ENCODE data around the gene TNF.
A peak's percentile ranks its signal among the peaks of the same experiment; 100 is the strongest.

The TNF gene

DNA sequence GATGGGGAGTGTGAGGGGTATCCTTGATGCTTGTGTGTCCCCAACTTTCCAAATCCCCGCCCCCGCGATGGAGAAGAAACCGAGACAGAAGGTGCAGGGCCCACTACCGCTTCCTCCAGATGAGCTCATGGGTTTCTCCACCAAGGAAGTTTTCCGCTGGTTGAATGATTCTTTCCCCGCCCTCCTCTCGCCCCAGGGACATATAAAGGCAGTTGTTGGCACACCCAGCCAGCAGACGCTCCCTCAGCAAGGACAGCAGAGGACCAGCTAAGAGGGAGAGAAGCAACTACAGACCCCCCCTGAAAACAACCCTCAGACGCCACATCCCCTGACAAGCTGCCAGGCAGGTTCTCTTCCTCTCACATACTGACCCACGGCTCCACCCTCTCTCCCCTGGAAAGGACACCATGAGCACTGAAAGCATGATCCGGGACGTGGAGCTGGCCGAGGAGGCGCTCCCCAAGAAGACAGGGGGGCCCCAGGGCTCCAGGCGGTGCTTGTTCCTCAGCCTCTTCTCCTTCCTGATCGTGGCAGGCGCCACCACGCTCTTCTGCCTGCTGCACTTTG lies at the start of gene TNF:
Gene TNF (plus strand): TSS at position 231 of the 567 bp plus-strand sequence. CDS start 177 bp downstream, at position 408.
- peak; percentile 79 to 93 for DNase-seq (ENCODE audit: low read depth in 2 of 2)

DNA sequence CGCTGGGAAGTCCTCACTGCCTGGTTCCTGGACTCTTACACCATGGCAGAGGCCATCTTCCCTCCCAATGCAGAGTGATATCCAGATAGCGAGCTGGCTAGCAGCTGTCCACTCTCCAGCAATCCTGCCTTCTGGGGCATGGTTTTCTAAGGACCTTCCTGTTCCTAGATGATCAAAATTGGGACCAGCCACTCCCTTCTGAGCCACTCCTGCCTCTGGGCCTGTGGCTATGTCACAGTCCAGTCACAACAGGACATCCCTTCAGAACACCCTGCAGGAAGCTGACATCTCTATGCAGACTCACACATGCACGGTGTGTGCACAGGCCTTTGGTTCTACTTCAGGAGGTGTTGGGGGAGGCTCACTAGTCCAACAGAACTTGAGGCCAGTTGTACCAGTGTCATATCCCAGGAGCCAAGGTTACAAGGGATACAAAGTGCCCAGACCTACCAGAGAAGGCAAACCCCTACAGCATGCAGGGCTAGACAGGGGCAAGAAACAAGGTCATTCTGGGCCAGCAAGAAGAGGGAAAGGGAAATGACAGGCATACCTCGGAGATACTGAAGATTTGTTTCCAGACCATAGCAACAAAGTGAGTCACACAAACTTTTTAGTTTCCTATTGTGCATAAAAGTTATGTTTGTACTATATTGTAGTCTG lies 49.3 kb upstream of the TNF start:
- DNase-seq (ENCODE audit: low read depth in 2 of 2) = no peak

DNA sequence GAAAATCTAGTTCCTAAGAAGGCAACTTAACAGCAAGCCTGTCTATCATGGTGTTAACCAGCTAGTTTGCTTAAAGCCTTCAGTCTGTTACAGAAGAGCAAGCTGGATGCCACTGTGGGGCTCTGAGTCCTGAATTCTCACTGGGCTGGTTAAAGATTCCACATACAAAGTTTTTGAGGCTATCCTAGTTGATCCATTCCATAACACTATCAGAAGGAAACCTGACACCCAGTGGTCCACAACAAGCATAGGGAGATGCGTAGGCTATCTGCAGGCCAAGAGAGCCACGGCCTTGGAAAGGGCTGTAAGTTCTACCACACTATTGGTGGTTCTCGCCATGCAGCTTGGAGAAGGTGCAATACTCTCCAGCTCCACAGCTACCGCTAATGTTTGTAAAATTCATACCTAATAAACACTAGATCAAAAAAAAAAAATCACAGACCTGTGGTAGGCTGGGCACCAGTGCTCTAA lies 47.0 kb upstream of the TNF start:
- DNase-seq (ENCODE audit: low read depth in 2 of 2) = no peak

DNA sequence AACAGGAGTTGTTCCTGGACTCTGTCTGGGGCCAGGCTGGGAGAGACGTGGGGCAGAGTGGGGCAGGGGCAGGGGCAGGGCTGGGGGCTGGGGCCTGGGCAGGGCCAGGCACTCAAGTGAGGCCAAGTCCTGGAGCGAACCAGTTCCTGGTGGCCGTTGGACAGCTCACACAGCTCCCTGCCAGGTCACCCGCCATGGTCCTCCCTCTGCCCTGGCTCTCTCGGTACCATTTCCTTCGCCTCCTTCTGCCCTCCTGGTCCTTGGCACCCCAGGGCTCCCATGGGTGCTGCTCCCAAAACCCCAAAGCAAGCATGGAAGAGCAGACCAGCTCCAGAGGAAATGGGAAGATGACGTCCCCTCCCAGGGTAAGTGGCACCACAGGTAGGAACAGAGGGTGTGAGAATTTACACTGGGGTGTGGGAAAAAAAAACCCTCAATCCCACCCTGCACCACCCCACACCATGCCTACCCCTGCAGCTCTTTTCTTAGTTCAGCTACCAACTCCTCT lies 46.5 kb upstream of the TNF start, which contains the start of gene MCCD1:
Gene MCCD1 (plus strand): TSS at position 142 of the 508 bp plus-strand sequence. CDS start 53 bp downstream, at position 195.
- DNase-seq (ENCODE audit: low read depth in 2 of 2) = no peak

DNA sequence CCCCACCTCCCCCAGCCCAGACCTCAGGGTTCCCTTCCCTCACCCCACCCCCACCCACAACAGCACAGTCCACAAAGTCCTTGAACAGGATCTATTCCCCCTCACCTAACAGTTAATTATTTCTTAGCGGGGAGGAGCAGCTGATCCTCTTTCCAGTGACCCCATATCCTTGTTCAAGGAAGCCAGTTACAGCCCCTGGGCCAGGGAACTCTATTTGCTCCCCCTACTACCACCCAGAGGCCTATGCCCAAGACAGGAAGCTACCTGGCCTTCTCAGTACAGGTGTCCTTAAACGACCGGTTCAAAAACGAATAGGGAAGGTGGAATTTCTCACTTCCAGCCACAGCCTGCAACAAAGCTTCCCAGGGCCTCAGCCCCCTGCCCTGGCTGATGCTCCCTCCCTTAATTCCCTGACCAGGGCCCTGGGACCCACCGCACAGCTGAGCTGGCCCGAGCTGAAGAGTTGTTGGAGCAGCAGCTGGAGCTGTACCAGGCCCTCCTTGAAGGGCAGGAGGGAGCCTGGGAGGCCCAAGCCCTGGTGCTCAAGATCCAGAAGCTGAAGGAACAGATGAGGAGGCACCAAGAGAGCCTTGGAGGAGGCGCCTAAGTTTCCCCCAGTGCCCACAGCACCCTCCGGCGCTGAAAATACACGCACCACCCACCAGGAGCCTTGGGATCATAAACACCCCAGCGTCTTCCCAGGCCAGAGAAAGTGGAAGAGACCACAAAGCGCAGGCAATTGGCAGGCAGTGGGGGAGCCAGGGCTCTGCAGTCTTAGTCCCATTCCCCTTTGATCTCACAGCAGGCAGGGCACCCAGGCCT lies 45.8 kb upstream of the TNF start:
- DNase-seq (ENCODE audit: low read depth in 2 of 2) = no peak

DNA sequence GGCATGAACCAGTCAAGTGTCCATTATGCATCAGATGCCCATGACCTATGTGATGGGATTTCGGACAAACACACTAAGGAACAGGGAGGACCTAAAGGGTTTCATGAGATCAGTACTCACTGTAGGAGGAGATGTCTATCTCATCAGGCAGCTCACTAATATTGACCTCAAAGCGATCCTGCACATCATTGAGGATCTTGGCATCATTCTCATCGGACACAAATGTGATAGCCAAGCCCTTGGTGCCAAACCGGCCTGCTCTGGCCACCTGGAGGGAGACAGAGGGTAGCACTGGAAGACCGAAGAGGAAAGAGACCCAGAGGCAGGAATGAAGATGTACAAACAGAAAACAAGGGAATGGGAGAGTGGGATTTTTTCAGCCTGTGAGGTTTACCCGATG lies 44.7 kb upstream of the TNF start:
- no peak for DNase-seq (ENCODE audit: low read depth in 2 of 2)

DNA sequence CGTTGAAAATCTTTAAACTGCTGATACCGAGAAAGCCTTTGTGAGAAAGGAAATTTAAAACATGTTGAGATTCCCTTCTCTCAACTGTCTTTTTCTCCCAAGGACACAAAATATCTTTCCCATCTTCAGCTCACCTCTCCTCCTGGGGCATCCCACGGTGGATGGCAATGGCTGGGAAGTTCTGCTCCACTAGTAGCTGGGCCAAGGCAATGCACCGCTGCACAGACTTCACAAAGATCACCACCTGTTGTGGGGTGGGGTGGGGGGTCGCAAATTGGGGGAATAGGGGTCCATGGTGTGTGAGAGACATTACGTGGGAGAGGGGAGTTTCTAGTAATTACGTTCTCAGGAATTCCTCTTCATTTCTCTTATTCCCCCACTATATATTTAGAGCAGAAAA lies 44.2 kb upstream of the TNF start:
- no peak for DNase-seq (ENCODE audit: low read depth in 2 of 2)

DNA sequence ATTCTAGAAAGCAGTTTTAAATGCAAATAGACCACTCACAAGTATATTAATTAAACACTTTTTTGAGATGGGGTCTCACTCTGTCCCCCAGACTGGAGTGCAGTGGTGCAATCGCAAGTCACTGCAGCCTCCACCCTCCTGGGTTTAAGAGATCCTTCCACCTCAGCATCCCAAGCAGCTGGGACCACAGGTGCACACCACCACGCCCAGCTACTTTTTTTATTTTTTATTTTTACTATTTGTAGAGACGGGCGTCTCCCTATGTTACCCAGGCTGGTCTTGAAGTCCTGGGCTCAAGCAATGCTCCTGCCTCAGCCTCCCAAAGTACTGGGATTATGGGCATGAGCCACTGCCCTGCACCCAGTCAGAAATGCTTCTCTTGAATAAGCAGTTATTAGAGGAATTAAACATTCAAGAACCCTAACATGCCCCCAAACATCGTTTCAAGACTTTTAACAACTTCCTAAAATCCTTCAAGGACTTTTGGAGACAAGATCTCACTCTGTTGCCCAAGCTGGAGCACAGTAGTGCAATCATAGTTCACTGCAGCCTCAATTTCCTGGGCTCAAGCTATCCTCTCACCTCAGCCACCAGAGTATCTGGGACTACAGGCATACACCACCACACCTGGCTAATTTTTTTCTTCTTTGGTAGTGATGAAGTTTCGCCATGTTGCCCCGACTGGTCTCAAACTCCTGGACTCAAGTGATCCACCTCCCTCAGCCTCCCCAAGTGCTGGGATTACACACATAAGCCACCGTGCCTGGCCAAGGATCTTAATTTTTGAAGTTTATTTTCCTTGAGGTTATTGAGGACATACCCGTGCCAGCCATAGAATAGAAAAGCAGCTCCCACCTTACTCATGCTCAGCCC lies 43.4 kb upstream of the TNF start:
- no peak for DNase-seq (ENCODE audit: low read depth in 2 of 2)

DNA sequence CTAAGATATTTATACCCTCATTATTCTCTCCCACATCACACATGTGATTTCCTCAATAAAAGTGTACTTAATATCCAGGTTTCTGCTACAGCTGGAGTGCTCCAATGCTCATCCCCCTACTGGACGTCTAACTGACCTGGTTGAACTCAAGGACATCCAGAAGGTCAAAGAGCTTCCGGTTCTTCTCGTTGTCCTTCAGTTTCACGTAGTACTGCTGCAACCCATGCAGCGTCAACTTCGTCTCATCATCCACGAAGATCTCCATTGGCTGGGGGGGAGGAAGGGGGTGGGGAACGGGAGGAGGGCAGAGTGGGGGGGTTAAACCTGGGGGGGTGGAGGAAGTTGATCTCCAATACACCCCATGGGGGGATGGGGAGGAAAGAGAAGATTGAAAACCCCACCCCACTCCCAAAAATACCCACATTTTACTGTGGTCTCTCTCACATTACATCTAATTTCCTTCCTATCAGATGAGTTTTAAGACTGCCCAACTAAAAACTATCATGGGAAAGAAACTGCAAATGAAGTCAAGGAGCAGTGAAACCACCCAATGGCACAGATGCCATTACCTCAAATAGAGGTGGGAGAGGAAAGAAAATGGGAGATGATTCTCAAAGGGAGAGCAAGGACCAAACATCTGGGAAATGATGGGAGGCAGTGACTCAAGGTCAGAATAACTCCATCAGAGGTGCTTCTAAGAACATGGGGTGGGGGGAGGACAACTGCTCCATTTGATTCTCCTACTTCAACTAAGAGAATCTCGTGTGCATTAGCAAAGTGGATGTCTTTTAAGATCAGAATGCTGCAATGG lies 42.5 kb upstream of the TNF start:
- no peak for DNase-seq (ENCODE audit: low read depth in 2 of 2)

DNA sequence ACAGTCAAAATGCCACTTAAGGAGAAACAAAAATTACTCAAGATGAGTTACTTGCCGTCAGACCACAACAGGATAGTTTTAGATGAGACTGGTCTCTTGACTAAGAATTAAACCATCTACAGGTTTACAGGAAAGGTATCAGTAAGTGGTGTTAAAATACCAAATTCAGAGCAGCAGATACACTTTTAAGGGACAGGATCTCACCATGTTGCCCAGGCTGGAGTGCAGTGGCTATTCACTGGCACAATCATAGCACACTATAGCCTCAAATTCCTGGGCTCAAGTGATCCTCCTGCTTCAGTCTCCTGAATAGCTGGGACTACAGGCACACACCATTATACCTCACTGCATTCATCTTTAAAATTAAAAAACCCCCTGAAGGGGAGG lies 41.9 kb upstream of the TNF start:
- no peak for DNase-seq (ENCODE audit: low read depth in 2 of 2)

DNA sequence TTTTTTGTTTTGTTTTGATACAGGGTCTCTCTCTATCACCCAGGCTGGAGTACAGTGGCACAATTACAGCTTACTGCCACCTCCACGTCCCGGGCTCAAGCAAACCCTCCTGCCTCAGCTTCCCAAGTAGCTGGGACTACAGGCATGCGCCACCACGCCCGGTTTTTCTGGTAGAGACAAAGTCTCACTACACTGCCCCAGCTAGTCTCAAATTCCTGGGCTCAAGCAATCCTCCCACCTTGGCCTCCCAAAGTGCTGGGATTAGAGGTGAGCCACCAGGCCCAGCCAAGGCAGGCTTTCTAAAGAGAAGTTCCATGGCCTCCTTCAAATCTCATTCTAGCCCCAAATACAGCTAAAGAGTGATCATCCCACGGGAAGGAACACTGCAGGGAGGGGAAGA lies 41.4 kb upstream of the TNF start:
- DNase-seq (ENCODE audit: low read depth in 2 of 2) = no peak

DNA sequence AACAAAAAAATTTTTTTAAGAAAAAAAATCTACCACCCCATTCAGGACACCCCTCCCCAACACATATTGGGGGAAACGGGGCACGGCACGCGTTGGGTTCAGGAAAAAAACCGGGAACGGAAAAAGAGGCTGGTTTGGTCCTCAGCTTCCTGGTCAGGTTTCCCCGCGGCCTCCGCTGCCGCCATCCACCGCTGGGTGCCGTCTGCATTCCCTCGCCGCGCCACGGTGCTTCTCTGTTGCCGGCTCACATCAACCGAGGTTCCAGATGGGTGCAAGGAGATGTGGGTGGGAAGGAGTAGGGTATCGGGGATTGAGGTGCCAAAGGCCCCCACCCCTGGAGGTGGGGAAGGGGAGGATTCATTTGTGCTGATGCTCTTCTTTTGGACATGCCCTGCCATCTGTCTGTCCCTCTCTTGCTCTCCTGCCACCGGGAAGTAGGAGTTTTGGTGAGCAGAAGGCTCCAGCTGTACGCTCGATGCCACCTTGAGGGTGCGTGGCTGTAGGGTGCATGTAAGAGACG lies 40.8 kb upstream of the TNF start:
- DNase-seq (ENCODE audit: low read depth in 2 of 2) = no peak

DNA sequence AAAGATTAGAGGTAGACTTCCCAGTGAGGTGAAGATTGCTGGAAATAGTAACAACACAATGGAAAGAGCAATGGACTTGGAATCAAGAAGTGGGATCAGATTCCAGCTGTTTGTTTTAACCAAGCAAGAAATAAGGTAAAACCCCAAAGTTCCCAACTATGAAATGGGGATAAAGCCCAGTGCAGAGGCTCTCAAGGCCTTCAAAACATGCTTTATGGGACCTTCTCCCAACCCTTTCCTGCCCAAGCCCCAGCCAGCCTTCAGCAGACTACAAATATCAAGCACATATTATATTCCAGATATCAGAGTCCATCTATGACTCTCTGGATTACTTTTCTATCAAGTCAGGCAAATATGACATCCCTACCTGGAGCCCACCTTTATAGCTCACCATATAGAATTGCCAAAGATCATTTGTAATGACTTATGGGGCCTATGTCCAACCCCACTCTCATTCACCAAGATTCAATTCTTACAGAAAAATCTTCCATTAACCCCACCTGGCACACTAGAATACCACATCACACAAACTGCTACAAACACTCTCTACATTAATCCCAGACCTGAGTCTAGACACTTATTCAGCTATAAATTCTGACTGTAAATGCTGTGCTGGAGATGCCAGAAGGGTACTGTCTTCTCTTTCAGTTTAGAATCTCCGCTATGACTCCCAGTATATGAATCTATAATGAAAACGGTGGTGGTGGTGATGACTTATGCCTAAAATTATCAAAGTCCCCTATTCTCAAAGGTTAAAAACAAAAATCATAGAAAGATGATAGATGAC lies 39.6 kb upstream of the TNF start:
- no peak for DNase-seq (ENCODE audit: low read depth in 2 of 2)

DNA sequence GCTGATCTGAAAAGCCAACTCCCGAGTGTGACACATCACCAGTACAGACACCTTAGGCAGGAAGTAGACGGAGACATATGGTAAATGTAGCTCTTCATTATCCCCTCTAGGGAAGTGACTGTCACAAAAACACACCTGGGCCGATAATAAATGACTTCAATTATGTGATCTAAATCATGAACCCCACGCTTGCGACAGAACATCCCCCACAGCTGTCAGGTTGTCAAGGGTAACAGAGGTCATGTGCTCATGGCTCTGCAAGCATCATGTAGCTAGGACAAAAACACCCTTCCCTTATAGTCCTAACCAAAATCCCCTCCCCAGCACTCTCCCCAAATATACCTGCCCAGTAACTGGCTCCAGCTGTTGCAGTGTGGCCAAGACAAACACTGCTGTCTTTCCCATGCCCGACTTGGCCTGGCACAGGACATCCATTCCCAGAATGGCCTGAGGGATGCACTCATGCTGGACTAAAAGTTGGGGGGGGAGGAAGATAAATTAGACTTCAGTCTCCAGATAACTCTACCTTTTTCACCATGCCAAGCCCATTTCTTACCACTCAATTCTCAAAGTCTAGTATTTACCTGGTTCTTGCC lies 36.5 kb upstream of the TNF start:
- DNase-seq (ENCODE audit: low read depth in 2 of 2) = no peak

DNA sequence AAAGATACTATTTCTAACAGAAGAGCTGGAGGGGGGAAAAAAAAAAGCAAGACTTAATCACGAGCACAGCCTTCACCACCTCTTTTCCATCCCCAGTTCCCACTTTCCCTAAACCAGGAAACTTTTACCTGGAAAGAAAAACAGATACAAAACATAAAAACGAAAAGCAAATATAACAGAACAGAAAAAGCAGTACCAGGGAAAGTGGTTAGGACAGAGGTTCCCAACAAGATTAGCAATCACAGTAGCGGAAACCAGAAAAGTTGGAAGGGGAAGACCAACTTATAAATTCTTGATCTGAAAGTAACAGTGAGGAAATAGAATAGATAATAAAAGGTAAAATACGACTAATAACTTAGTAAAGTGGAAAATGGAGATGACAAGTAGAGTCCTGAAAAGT lies 34.7 kb upstream of the TNF start:
- no peak for DNase-seq (ENCODE audit: low read depth in 2 of 2)

DNA sequence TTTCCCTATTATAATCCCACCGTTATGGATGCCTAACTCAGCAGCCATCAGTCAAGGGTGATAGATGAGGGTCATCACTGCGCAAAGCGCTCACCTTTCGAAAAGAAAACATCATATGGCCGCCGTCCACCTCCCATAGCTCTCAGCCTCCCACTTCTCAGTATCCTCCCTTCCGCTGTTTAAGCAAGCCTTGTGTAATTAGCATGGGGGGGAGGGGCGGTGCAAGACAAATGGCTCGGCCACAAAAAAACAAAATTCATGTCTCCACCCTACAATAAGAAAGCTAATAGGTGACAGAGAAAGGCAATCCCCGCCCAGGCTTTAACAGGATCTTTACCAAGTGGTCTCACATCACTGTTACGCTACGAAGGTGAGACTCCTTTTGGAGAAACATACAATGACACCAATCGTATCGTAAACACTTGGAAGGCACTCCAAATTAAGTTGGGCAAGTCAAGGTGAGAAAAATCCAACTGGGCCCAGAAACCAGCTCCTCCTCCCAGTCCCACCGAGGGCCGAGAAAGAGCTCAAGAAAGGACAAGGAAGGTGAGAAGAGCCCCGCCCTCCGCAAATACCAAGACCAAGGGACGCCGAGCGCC lies 34.2 kb upstream of the TNF start:
- peak in 1 of 2 experiments; percentile 65 for DNase-seq (ENCODE audit: low read depth in 2 of 2)

DNA sequence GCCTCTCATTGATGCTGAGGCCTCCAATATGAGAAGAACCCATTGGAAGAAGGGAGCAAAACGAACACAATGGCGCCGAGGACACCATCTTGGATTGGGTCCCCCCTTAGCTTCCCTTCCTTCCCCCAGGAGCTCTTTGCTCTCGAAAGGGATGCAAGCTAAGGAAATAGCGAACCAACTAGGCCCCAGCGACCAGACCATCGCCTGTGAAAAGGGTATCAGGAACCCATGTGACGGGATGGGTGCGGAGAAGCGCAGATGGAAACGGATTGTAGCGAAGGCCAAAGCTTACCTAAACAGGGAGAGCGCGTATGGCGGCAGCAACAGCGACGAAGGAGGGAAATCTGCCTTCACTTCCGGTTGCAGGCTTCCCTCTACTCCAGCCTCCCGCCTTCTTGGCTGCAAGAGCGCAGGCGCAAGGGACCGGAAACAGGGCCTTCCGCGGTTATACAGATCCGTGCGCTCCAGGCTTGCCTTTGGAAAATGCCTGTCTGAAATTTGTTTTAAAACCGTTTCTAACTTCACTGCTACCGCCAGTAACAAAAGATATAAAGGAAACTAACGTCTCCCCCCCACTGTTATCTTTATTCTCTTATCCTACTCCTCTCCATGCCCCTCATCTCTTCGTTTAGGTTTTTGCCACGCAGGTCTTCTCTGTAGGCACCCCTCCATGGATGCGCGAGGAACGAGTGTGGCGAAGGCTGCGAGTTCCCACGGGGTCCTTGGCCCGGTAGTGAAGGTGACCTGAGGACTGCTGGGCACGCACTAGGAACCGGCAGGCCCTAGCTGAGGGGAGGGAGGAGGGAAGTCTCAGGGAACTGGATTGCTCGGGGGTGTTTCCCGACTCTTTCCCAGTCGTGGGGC lies 33.5 kb upstream of the TNF start, which contains the start of gene DDX39B:
Gene DDX39B (minus strand): TSS at position 346 of the 864 bp plus-strand sequence. CDS start 1,471 bp downstream, outside the sequence.
- peak; percentile 85 for DNase-seq (ENCODE audit: low read depth in 2 of 2)

DNA sequence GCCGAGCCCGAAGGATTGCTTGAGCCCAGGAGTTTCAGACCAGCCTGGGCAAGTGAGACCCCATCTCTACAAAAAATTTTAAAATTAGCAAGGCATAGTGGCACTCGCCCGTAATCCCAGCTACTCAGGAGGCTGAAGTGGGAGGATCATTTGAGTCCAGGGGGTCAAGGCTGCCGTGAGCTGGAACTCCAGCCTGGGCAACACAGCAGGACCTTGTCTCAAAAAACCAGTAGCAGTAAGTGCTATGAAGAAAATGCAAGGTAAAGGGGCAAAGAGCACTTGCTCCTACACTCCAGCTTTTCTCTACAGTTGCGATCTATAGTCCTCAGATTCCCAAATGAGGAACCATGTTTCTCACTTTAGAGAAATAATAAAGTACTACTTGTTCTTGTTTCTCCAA lies 31.7 kb upstream of the TNF start:
- no peak for DNase-seq (ENCODE audit: low read depth in 2 of 2)

Measured in stimulated activated CD4-positive, alpha-beta T cell treated with anti-CD3 and anti-CD28 coated beads, Interleukin-12 subunit alpha, Interleukin-12 subunit beta, amount 100 ng/mL, for 24 hours (primary cell).